ENCODE measurements around the gene LVRN.

The LVRN gene

DNA sequence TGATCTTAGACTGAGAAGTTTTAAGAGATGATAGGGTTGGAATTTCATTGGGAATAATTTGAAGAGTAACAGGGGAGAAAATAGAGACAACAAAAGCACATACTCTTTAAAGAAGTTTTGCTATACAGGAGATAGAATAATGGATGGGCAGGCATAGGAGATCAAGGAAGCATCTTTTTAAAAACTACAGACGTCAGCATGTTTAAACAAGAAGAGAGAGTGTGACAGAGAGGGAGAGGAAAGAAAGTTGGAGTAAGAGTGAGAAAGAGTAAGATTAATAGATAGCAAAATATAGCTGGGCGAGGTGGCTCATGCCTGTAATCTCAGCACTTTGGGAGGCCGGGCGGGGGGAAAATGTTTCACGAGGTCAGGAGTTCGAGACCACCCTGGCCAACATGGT lies 5.3 kb upstream of the LVRN start:
- DNase-seq (ENCODE audit: low read depth): no peak

DNA sequence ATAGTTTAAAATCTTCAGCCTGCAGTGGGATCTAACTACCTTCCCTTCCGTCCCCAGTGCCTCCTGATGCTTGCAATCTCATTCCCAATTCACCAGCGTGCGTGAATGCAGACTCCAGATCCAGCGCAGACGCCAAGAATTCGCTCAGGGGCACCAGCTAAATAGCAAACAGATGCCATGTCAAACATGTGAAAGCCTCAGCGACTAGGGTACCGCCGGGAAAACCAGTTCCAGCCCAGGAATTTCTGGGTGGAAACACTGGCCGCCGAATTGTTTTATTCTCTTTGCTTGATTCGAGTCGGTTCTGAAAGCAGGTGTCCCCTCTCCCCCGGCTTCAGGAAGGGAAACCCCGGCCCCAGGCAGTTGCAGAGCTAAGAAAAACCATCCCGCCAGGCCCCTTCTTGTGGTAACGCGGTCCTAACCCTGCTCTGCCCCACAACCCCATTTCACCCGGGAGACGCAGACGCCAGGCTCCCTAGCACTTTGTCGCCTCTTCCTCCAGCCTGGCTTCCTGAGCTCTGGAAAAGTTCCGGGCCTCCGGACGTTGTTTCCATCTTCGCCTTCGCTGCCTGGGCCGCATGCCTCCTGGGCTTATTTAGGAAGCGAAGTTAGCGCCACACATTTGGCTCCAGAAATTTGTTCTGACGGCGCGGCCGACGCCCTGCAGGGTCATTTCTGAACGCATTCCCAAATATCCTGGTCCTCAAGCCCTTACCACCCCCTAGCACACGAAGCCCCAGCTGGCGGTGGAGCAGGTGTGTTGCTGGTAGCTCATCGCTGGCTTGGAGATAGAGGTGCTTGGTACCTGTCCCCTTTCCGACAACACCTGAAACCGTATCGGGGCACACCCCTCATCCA lies 665 bp upstream of the LVRN start:
- DNase-seq (ENCODE audit: low read depth): no peak

DNA sequence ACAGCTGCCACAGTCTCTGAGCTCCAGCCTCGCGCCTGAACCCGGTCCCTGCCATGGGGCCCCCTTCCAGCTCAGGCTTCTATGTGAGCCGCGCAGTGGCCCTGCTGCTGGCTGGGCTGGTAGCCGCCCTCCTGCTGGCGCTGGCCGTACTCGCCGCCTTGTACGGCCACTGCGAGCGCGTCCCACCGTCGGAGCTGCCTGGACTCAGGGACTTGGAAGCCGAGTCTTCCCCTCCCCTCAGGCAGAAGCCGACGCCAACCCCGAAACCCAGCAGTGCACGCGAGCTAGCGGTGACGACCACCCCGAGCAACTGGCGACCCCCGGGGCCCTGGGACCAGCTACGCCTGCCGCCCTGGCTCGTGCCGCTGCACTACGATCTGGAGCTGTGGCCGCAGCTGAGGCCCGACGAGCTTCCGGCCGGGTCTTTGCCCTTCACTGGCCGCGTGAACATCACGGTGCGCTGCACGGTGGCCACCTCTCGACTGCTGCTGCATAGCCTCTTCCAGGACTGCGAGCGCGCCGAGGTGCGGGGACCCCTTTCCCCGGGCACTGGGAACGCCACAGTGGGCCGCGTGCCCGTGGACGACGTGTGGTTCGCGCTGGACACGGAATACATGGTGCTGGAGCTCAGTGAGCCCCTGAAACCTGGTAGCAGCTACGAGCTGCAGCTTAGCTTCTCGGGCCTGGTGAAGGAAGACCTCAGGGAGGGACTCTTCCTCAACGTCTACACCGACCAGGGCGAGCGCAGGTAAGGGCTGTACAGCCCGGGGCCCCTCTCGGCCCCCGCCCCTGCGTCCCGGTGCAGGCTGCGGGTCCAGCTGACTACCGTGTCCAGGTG lies 509 bp downstream of the LVRN start:
- no peak for DNase-seq (ENCODE audit: low read depth)

DNA sequence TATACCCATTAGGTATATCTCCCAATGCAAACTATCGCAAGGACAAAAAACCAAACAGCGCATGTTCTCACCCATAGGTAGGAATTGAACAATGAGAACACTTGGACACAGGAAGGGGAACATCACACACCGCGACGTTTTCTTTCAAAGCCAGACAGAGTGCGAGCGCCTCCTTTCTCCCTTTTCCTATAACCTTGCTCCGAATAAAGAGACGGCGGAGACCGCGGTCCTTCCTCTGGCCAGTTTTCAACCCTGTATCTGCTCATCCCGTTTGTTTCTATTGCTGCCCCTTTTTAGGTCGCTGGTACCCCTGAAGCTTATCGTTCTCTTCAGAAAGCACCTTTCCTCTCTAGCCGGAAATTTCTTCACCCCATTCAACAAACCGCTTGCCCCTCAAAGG lies 1.3 kb downstream of the LVRN start:
- DNase-seq (ENCODE audit: low read depth): no peak

DNA sequence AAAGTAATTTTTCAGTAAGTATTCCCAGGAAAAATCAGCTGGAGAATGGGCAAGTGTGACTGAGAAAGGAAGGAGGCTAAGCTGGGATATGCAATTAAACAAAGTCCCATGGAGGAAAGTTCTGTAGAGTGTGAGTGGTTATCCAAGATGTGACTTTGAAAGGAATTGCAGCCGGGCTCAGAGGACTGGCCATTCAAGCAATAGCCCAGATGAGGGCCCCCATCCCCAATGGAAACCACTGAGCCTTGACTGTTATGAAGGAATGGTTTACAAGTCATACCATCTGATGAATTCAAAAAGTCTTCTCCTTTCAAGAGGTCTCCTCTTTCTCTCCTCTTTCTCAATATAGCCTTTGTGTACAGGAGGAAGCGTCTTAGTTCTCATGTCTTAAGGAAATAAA lies 6.5 kb downstream of the LVRN start:
- DNase-seq (ENCODE audit: low read depth): no peak

DNA sequence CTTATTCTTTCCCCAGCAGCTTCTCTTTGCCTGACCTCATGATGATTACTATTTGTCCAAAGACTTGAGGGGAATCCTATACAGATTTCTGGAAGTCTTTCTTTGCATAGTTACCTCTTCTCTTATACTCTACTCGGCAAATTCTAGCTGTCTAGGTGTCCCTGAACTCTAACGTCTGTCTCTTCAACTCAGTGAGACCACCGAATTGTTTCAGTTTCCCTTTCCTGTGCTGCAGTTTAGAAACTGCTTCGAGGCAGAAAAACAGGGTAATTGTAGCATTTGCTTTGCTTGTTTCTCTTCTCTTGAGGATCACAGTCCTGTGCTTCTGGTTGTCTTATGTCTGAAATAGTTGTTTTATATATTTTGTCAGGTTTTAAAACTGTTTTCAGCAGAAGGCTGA lies 14.8 kb downstream of the LVRN start:
- DNase-seq (ENCODE audit: low read depth): no peak

DNA sequence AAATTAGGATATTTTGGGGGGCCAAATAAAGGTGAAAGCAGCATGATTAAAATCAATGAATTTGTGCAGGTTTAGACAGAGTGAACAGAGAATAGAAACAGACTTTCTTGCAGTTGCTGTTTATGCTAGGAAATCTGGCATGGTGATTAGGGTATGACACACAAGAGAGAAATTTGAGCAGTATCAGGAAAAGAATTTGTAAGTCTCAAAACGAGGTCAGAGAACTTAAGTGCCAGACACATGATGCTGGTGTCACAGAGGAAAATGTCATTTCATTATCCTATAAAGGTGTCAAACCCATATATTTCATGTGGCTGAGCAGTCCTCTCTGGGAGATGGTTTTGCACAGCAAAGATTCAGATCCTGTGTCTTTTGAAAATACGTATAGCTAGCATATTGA lies 15.7 kb downstream of the LVRN start:
- DNase-seq (ENCODE audit: low read depth): no peak

DNA sequence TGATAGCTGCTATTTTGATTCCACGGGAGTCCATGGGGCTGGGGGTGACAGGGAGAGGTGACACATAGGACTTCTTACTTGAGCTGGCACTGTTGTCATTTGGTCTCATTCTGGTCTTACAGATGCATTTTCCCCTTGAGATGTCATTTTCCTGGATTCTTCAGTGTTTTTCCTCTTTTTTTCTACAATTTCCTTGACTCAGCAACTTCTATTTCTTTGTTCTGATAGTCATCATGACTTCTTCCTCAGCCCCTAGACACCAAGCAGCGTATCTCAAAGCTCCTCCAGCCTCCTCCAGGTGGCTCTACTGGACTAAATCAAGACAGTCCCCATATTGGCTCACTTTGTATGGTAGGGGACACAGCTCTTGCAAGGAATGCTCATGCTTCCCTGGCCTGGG lies 16.5 kb downstream of the LVRN start:
- no peak for DNase-seq (ENCODE audit: low read depth)

DNA sequence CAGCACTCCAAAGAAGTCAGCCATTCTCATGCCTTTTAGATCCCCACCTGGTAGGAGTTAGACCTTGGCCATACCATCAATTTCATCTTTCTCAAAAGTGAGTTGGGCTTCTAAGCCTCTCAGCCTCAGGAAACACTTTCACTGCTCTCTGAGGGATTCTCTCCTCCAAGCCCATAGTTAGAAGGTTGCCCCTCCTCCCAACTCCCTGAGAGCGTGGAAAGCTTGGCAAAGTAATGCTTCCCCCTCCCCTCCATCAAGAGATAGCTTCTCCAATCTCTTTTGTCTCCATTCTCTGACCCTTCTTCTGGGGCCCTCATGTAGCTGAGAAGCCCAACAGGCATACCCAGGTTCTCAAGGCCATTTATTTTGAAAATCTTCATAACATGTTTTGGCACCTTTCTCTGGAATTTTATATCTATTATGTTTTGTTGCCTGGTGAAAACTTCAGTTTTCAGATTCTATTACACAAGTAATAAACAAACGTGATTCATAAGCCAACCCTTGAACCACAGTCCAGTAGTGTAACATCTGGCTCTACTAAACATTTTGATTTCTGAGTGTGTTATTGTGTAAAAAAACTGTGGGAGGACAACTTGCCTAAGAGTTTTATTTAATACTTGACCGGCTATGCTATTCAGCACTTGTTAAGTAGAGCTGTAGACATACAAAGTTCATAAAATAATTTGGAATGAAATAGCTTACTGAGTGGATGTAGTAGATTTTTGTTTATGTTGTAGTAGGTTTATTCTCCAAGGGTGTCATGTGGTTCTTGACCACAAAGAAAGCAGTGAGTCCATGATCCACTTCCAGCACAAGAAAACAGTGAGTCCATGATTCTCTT lies 17.1 kb downstream of the LVRN start:
- no peak for DNase-seq (ENCODE audit: low read depth)

DNA sequence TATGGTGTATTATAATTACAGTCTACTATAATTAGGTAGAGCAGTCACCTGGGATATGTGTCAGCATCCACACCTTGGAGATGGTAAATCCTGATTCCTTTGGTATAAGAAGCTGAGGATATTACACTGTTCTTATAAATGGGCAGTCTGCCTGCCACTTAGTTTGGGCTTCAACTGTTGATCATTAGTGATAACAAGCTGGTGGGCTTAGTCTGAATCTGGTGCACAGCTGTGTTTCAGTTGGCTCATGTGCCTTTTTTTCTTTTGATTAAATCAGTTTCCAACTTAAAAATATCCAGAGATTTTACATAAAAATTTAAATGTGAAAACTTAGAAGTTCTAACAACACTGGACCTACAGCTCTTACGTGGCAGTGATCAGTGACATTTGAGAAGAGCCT lies 21.2 kb downstream of the LVRN start:
- DNase-seq (ENCODE audit: low read depth): no peak

DNA sequence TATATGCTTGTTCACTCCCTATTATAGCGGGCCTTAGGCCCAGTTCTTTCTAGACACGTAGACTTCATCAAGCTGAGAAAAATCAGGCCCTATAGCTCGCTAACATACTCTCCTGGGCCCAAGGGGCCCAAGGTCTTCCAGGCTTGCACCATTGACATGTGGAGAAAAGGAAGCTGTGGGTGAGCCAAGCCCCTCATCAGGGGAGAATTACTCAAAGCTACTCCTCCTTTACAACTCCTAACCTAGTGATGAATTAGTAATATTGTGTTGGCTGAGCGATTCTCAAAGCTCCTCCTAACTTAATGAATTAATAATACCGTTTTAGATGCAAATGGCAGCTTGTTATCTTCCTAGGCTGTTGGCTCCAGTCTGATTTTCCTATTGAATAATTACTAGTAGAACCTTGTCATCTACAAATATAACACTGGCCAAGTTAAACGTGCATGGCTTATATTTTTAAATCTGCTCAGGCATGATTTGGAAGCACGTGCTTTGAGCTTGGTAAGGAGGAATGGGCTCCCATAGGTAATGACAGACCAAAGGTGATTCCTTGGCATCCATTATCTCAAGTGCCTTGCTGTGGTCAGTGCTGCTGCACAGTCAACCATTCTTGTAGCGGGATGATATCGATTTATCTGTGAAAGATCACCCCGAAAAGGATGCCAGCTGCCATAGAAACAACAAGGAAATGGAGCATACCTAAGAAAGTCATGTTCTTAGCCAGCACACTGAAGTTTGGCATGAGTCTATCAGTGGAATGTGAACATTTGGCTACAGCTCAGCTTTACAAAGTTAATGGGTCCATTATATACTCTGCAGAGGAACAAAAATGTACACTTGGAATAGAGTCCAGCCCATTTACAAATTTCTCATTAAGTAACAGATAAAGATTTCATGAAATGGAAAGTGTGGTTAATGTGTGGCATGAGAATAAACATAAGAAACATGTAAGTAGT lies 23.8 kb downstream of the LVRN start:
- no peak for DNase-seq (ENCODE audit: low read depth)

DNA sequence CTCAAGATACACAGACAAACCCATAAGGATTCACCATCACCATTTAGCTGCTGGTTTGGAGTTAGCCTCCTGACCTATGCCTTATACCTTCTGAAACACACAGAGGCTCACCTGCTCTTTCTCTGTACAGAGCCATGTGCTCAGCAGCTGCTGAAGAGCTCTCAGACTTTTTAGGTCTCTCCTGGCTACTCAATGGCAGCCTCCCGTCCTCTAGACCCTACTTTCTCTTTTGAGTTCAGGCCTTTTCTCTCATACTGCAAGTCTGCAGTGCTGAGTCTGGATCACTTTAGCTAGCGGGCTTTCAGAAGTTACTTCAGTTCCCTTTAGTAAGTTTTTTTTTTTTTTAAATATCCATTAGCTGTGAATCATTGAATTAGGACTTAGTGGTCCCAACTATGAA lies 25.7 kb downstream of the LVRN start:
- no peak for DNase-seq (ENCODE audit: low read depth)

DNA sequence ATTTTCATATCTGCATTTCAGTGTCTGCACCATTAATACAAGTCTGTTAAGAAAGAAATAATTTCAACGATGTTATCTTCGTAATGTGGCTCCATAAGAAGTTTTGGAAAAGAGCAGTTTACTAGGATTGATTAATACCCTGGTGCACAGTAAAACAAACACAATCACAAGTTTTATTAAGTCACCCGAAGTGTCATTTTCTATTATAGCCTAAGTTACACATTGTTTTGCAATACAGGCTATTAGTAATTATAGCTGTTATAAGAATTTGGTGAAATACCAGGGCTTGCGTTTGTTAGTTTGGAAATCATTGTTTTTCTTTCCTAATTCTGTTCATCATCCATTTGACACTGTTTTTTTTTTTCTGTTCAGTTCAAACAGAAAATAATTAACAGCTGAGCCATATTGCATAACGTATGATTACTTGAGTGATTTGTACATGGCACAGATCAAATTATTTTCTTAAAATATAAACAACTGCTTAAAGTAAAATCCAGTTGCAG lies 30.6 kb downstream of the LVRN start:
- DNase-seq (ENCODE audit: low read depth): no peak

DNA sequence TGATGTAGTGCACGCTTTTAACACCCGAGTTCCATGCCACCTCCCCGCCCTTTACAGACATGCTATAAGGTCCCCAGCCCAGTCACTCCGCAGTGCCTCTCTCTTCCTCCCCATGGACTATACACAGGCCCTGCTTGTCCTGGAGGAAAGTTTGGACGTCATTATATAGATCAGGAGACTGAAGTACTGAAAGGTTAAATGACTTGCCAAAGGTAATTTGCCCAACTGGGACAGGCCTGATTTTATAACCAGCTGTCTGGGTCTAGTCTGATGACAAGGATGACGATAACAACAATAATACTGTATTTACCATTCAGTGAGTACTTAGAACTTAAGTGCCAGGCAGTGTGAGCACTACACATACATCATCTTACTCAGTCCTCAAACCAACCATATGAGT lies 33.1 kb downstream of the LVRN start:
- no peak for DNase-seq (ENCODE audit: low read depth)

DNA sequence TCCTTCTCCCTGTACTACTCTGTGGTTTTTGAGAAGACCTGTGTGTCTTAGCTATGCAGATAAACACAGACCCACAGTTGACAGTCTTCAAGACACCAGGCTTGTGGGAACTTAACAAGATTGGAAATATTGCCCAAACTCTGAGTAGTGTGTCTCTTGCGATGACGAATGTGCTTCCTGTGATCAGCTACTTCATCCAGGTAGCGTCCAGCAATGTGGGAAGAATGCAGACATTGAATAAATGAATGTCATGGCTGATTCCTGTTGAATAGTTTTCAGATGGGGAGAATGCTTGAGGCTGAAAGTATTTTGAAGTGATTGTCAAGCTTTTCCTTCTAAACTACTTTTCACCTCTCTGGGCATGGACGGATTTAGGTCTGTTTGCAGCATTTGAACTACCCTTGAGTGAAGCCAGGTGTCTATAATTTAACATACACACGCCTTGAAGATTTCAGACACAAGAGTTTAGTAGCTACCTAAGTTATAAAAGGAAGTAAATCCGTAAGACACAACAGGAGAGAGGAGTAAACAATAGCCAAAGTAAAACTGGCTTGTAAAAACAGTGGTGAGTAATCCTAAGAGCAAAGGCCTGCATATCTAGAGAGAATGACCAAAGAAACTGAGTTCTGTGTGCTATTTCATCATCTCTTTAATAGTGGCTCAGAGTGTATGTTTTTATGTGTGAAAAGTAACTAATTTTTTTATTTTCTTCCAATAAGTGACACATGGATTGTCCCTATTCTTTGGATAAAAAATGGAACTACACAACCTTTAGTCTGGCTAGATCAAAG lies 40.0 kb downstream of the LVRN start:
- DNase-seq (ENCODE audit: low read depth): no peak

DNA sequence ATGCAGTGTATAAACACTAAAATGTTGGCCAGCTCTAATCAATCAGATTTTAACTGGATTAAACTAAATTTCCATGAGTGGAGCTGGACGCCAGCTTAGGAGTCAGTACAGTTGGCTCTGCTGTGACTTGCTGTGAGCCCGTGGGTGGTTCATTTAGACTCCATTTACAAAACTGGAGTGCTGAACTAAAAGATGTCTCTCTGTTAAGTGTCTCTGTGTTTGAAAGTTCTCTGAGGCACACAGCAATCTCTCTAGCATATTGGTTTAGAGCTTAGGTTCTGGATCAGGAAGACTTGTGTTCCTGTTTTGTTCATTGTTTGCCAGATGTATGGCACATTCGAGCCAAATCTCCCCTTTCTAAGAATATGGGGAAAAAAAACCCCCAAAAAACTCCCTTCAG lies 42.0 kb downstream of the LVRN start:
- DNase-seq (ENCODE audit: low read depth): no peak

DNA sequence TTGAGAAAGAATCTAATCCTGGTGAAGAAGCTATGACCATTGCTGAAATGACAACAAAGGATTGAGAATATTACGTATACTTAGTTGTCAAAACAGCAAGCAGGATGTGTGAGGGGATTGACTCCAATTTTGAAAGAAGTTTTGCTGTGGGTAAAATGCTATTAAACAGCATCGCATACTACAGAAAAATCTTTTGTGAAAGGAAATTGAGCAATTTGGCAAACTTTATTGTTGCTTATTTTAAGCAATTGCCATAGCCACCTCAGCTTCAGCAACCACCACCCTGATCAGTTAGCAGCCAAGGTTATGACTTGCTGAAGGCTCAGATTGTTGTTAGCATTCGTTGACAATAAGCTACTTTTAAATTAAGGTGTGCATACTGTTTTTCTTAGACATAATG lies 47.5 kb downstream of the LVRN start:
- no peak for DNase-seq (ENCODE audit: low read depth)

DNA sequence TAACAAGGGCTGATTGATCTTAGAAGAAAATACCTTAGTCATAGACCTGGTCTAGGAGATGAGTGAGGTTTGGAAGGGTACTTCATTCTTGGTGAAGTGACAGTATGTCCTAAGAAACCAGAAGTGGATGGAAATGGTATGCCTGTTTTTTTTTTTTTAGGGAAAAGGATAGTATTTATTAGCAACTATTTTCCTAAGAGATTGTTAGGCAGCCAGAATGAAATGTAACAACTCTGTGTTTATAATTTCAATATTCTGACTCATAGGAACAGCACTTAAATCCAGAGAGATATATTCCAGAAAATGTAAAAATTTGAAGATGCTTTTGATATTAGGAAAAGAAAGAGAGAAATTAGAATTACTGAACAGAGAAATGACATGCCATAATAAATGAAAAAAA lies 48.8 kb downstream of the LVRN start:
- DNase-seq (ENCODE audit: low read depth): no peak

DNA sequence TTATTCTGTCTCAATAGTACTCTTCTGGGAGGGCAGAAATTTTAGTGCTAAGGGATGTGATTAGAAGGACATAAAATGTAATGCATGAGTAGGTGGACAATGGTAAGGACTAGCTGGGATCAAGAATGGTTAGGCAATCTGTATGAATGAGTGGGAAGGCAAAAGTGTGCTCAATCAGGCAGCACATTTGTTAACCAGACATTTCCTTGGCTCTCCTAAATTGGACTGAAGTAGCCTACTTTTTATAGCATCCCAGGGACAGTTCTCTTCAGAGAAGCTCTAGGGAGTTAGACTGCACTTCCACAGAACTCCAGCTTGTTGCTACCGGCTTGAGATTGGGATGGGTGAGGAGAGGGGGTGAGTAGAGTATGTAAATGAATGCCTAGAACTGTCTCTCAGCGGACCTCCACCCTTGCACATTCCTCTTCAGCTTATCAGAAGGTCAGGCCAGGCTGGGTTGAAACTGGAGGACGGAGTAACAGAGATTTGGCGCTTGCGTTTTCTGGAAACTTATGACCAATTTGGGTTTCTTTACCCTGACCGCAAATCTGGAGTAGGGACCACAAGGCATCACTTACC lies 51.0 kb downstream of the LVRN start:
- DNase-seq (ENCODE audit: low read depth): no peak

DNA sequence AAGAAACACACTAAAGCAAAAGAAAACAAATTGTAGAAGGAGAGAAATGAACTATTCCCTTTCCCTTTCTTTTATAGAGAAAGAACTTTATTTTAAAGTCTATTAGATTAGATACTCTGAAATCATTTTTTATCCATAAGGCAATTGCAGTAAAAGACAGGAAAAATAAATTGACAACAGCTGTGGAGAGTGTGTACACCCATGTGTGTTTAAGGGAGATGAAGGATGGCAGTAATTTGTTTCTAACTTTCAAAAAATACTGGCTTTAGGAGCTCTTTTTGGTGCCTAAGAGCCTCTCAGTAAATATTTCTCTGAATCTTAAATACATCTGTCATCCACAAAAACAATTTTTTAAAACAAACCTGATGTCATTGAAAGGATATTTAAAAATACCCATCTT lies 51.7 kb downstream of the LVRN start:
- DNase-seq (ENCODE audit: low read depth): no peak

Data from stimulated activated CD8-positive, alpha-beta memory T cell treated with anti-CD3 and anti-CD28 coated beads, Interleukin-15, amount 100 ng/mL, for 1 hour (primary cell).